ENCODE measurements around the gene DERL3.
"Not testable (repeated sequence)": the region's sequence is repeated elsewhere in the genome, so short reads cannot be mapped to it uniquely, and the experiment has no call there.

The DERL3 gene

DNA sequence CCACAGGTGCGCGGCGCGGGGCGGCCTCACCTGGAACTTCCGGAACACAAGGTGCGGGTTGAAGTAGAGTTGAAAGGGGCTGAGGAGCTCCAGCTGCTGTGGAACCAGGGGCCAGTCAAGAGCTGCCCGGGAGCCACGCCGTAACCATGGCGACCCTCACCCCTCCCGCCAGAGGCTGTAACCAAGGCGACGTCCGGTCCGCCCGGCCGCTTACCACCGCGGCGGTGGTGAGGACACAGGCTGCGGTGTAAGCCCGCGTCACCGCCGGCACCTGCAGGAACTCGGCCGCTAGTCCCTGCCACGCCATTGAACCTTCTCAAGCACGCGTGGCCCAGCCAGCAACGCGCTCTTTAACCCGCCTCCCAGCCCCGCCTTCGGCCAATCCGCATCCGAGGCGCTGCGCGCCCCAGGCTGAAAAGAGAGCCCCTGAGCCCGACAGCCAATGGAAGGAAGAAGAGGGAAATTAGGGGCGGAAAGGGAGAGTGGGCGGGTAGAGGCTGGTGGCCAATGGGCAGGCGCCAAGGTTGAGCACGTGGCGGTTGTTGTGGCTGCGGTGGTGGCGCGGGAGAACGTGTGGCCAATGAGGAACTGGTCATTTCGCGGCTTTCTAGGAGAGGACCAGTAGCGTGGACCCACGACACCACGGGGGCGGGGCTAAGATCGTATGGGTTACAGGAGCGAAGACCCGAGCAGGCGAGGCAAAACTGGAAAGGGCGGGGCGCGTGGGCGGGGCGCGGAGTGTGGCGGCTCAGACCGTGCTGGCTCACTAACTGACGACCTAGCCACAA is at the start of gene DERL3:
DERL3 (minus strand) TSS at position 326 of the 788 bp plus-strand sequence; CDS start at position 307, 19 bp downstream.
- DNase-seq = peak; percentile 82 to 90

DNA sequence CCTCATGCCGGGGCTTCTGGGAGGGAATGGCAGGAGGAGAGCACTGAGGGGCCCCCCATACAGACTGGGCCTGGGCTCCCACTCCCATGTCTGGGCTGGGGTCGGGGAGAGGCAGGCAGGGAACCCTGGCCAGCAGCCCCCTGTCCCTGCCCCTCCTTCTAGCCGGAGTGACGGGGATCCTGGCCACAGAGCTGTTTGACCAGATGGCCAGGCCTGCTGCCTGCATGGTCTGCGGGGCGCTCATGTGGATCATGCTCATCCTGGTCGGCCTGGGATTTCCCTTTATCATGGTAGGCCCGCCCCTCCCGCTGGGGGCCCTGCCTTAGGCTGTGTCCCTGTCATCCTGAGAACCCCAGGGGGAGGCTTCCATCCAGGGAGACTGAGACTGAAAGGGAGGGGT is 45.3 kb upstream of the DERL3 start:
- no peak for DNase-seq

DNA sequence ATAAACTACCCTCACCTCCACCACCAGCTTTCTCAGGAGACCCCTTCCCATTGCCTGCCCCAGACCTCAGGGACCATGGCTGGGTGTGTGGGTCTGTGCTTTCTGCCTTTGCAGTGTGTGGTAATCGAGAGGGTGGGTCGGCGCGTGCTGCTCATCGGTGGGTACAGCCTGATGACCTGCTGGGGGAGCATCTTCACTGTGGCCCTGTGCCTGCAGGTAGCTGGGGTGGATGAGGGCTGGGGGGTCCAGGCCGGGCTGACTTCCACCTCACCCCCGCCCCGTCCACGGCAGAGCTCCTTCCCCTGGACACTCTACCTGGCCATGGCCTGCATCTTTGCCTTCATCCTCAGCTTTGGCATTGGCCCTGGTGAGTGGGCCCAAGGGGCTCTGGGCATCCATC is 44.9 kb upstream of the DERL3 start:
- no peak for DNase-seq

DNA sequence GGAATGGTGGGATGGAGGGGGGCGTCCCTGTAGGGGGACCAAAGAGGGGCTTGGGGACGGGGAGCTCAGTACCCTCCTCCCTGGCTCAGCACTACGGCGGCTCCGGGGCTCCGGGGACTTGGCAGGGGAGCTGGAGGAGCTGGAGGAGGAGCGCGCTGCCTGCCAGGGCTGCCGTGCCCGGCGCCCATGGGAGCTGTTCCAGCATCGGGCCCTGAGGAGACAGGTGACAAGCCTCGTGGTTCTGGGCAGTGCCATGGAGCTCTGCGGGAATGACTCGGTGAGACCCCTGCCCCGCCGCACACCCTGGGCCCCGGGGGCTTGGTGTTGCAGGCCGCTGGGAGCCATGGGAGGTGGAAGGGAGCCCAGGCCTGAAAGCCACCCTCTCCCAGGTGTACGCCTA is 43.6 kb upstream of the DERL3 start:
- DNase-seq = no peak

DNA sequence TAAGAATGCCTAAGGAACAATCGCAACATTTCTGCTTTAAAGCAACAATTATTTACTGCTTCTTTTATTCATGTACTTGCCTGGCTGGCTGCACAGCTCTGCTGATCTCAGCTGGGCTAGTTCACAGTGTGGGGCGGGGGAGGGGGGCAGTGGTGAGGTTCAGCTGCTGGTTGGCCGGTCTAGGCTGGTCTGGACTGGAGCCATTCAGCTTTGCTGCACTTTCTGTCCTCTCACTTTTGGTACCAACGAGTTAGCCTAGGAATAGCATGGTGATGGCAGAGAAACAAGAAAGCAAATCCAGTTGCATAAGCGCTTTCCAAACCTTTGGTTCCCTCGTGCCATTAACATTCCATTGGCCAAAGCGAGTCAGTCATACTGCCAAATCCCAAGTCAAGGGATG is 39.4 kb upstream of the DERL3 start:
- no peak for DNase-seq

DNA sequence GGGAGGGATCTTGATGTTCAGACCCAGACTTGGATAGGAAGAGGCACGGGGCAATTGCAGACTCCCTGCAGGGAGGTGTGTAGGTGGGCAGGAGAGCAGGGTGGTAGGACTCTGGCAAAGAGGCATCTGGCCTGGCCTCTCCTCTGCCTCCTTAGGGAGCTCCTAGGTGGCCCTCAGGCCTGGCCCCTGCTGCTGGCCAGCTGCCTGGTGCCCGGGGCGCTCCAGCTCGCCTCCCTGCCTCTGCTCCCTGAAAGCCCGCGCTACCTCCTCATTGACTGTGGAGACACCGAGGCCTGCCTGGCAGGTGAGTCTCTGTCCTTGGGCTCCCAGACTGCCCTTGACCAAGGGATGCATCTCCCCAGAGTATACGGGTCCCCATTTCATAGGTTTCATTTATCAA is 38.8 kb upstream of the DERL3 start:
- DNase-seq = no peak

DNA sequence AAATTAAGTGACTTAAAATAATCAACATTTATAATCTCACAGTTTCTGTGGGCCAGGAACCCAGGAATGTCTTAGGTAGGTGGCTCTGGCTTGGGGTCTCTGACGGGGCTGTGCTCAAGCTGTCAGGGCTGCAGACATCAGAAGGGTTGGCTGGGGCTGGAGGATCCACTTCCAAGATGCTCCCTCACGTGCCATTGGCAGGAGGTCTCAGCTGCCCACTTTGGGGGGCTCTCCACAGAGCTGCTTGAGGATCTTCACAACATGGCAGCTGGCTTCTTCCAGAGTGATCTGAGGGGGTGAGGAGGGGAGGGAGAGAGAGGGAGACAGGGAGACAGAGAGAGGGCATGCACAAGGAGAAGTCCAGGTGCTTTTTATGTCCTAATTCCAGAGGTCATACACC is 37.0 kb upstream of the DERL3 start:
- no peak for DNase-seq

DNA sequence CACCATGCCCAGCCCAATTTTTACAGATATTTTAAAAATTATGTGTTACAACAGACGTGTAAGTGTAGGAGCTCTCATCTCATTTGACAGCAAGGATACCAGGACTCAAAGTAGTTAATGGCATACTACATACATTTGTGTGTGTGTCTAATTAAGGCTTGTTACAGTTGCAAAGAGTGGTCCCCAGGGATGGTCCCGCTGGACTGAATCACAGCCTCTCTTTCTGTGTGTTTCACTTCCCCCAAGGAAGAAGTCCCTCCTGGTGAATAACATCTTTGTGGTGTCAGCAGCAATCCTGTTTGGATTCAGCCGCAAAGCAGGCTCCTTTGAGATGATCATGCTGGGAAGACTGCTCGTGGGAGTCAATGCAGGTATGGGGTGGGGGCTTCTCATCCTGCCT is 36.1 kb upstream of the DERL3 start:
- no peak for DNase-seq

DNA sequence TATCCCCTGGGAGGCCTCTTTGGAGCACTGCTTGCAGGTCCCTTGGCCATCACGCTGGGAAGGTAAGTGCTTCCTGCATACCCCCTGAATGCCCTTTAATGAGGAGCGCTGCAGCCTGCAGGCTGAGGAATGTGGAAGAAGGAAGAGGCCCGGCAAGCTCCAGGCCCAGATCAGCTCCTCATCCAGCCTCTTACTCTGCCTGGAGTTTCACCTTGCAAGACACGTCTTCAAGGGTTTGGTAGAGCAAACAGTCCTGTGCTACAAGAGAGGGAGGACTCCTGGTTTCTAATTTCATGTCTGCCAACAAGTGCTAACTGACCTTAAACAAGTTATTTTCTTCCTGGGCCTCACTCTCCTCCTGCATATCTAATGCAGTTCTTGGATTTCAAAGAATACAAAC is 29.8 kb upstream of the DERL3 start:
- no peak for DNase-seq

DNA sequence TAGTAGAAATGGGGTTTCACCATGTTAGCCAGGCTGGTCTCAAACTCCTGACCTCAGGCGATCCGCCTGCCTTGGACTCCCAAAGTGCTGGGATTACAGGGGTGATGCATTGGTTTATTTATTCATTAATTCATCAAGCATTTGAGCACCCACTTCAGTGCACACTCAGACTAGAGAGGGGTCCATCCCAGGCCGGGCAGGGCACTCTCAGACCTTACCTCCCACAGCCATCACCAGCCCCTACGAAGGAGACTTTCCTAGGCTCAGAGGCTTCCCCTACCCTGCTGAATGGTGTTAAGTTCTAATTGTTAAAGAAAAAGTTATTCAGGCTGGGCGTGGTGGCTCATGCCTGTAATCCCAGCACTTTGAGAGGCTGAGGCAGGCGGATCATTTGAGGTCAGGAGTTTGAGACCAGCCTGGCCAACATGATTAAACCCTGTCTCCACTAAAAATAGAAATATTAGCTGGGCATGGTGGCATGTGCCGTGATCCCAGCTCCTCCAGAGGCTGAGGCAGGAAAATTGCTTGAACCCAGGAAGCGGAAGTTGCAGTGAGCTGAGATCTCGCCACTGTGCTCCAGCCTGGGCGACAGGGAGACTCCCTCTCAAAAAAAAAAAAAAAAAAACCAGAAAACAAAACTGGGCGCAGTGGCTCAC is 25.8 kb upstream of the DERL3 start:
- not testable (repeated sequence) for DNase-seq

DNA sequence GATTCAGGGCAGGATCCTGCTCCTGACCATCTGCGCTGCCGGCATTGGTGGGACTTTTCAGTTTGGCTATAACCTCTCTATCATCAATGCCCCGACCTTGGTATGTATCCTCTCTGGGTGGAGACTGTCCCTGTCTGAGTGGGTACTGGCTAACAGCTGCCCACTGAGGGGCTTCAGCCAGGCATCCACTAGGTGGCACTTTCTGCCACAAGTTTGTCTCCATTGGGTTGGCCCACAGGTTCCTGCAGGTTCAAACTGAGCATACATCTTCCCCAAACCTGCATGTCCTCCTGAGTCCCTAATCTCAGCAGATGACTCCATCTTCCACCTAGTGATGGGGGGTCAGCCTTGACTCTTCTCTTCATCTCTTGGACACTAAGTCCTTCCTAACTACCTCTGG is 23.3 kb upstream of the DERL3 start:
- DNase-seq = no peak

DNA sequence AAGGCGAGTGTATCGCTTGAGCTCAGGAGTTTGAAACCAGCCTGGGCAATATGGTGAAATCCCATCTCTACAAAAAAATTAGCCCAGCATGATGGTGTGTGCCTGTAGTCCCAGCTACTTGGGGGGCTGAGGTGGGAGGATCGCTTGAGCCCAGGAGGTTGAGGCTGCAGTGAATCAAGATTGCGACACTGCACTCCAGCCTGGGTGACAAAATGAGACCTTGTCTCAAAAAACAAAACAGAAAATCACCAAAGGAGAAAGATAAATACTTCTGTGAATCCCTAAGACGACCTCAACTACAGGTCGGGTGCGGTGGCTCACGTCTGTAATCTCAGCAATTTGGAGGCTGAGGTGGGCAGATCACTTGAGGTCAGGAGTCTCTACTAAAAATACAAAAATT is 21.4 kb upstream of the DERL3 start:
- not testable (repeated sequence) for DNase-seq

DNA sequence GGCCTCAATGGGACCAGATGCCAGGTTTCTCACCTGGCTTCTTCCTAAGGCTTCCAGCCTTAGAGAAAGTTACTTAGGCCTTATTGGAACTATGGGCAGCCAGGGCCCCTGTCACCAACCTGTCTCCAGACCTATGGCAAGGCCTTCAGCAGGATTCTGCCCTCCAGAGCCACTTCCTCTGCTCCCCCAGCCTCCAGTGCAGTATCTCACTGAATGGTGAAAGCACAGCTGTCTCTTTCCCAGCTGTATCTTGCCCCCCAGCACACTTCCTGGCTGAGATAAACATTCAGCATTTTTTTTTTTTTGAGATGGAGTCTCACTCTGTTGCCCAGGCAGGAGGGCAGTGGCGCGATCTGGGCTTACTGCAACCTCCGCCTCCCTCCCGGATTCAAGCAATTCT is 20.4 kb upstream of the DERL3 start:
- DNase-seq = no peak

DNA sequence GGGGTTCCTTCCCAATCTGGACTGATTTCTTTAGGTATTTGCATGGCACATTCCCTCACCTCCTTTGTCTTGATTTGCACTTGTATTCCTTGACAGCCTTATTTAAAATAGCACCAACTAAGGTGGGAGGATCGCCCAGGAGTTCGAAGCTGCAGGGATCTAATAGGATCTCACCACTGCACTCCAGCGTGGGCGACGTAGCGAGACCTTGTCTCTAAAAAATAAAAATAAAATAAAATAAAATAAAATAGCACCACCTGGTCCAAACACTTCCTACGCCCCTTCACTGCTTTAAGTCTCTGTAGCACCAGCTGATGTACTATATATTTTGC is 19.6 kb upstream of the DERL3 start:
- DNase-seq = no peak

DNA sequence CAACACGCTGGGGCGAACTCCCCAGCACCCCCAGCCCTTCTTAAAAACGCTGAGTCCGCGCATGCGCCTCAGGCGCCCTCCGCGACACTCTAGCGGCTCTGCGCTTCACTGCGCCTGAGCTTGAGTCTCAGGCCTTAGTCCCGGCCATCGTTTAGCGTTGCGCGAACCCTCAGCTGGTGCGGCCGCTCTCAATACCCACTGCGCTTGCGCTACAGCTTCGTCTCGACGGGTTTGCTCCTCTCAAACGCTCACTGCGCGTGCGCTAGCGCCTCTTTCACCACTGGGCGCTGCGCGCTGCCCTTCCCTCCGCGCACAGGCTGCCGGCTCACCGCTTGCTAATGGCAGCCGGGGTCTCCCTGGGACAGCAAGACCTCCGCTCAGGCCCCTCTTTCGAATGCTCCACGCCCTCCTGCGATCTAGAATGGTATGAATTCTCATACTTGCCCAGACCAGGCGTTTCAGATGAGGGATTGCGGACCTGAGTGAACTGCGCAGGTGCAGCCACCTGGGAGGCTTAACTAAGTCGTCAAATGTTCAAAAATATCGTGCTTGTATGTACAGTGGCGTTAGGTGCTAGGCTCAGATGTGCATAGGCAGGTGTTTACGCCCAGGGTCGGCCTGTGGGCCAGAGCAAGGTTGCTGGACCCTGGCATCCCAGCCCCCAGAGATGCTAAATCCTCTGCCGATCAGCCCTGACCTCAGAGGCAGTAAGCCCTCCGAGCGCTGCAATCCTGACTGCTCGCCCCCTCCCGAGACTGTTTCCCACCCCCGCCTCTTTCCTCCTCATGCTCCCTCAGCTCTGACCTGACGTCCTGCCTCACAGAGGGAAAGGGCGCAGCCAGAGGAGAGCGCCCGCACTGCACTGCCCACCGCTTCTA is 19.0 kb upstream of the DERL3 start, which contains the start of gene SLC2A11:
SLC2A11 (plus strand) TSS at position 270 of the 878 bp plus-strand sequence; CDS start at position 395, 125 bp downstream.
- DNase-seq = peak; percentile 94 to 96

DNA sequence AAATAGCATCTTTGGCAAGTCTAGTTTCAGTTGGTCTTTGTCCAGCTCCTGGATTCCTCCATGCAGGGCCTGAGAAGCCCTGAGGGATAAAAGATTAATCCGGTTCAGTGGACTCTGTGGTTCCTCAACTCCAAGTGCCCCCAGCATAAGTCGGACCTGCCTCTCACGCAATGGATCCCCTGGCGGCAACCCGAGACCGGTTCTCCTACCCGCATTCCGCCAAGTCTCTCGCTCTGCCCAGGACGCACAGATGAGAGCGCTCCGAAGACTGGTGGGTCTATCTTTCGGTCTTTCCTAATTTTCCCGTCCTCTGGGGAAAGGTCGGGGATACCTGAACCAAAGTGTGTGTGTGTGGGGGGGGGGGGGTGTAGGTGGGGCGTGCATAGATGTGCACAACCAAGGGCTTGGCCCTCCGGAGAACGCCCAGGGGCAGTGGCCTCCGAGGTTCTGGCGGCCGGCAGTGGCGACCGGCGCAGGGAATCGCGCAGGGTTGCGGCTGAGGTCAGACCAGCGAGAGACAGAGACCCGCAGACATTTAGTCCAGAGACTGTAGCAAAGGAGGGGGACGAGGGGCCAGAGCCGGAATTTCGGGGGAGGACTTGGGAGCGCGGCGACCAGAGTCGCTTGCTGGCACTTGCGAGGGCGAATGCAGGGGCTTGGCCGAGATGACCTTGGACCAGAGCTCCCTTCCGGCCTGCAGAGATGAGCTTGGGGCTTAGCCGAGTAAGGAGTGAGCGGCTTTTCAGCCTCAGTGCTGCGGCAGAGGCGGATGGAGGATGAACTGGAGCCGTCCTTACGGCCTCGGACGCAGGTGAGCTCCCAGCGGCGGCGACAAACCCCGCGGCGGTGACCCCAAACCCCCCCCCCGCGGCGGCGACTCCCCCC is 18.2 kb upstream of the DERL3 start:
- no peak for DNase-seq

DNA sequence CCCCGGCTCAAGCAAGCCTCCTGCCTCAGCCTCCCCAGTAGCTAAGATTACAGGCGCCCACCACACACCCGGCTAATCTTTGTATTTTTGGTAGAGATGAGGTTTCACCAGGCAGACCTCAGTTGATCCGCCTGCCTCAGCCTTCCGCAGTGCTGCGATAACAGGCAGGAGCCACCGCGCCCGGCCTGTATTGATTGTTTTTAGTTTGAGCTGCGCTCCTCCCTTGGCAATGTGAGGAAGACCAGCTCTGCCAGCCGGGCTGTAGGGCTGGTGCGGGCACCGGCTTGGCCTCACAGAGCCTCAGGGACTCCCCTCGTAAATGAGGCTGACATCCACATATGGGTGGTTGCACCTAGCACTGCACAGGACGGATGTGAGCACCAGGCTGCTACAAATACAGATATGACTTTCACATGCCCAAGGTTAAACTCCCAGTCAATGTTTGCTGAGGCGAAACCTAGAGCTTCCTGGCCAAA is 11.4 kb upstream of the DERL3 start:
- DNase-seq = no peak

DNA sequence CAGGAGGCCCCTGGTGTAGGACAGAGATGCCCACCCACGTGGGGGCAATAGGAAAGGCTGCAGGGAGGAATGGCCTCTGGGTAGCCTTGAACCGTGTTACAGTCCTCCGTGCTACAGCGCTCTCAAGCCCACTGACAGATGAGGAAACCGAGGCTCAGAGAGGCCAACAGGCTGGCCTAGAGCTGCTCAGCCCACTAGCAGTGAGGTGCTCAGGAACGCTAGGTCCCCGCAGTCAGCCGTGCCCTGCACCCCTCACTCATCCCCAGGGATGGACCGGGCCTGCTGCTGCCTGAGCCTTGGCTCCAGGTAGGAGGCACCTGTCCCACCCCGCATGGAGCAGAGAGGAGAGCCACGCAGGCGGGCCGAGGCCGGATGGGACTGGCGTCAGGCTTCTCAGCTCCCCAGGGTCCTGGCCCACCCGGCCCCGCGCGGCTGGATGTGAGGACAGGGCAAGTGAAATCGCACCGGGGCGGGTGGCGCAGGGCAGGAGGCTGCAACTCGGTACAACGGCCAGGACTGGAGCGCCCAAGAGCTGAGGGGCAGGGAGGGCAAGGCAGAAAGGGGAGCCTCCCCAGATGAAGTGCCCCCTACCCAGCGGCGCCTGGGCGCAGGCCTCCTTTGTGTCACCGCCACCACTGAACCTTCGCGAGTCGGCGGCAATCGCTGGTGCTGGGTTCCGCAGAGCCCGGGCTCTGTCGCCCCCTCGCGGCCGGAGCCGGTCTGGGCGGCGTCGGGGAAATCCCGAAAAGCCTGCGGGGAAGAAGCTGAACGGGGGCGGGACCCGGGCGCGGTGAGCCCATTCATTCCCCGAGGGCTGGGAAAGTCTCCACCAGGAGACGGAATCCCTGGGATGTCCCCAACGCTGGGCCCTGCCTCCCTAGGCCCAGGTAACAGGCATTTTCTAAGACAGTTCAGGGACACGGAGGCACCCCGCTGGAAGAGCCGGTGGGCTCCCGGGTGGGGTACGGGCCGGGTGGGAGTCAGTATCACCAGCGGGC is 10.5 kb upstream of the DERL3 start:
- DNase-seq = peak; percentile 27 to 72

DNA sequence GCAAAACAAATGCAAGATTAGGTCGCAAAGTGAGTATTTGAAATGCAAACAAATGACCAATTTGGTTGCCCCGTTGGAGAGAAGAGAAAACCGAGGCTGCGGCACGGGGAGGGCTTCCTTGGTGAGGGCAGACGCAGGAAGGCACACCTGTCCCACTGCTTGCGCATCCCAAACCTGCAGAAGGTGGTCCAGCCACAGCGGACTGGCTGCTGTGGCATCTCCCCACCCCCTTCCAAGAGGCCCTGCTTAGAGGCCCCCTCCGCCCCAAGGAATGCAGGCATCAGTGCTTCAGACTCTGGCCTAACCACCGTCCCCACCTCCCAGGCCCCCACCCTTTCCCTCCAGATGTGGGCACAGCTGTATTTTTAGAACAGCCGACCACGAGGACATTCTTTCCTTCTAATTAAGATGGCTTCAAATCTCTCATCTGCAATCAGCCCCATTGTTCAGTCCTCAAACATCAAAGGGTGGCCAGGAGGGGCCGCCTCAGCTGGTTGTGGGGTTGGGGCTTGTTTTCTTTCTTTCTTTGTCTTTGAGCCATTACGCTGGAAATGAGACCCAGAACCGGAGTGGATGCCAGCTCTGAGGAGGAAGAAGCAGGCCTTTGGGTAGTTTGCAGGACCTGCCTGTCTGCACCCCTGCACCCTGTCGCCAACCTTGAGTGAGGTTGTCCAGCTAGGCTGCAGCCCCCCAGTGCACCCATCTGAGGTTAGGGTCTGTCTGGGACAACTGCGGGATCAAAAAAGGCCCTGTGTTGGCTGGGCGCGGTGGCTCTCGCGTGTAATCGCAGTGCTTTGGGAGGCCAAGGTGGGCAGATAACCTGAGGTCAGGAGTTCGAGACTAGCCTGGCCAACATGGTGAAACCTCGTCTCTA is 9.4 kb upstream of the DERL3 start:
- no peak for DNase-seq
